ENCODE data around the gene DCAF17. TPM values are rescaled to one million over a fixed set of nuclear protein-coding genes. Genes with fewer than 3 reads are reported as not detected.
A peak's percentile ranks its signal among the peaks of the same experiment; 100 is the strongest.

DCAF17 gene
- total RNA-seq, 4 donors from 2014 or later: 14.2 to 21.4 (median 18.6) TPM

GRCh38 chr2:171513719-171514160, 79.7 kb downstream of the DCAF17 start:
- no peaks in the 10 kb centered on the region for H3K4me1 ChIP-seq
- H3K36me3 ChIP-seq: no peaks in the 10 kb centered on the region
- WGBS, 2 donors (ENCODE audit: low coverage in 1 of 2): 60 to 97% methylated on average over 2 to 3 of the region's 3 CpGs
- no peak overlapping the region for H3K27ac ChIP-seq
- ATAC-seq: no peak
- H3K27me3 ChIP-seq: no peaks in the 10 kb centered on the region
- no peaks in the 10 kb centered on the region for H3K9me3 ChIP-seq
- TF ChIP-seq CTCF (IDR thresholded peaks at IDR 0.05): no peak
- TF ChIP-seq POLR2A (IDR thresholded peaks at IDR 0.05): no peak
- no peak for TF ChIP-seq EP300 (IDR thresholded peaks at IDR 0.05)
- no peak for TF ChIP-seq POLR2AphosphoS5 (IDR thresholded peaks at IDR 0.05)
- no peak overlapping the region for H3K4me3 ChIP-seq

GRCh38 chr2:171514908-171515582, 81.0 kb downstream of the DCAF17 start:
- WGBS, 2 donors (ENCODE audit: low coverage in 1 of 2): 84 to 95% methylated on average over 3 of the region's 3 CpGs
- H3K27ac ChIP-seq: no peak overlapping the region
- TF ChIP-seq EP300 (IDR thresholded peaks at IDR 0.05): no peak
- TF ChIP-seq POLR2A (IDR thresholded peaks at IDR 0.05): no peak
- no peak for TF ChIP-seq CTCF (IDR thresholded peaks at IDR 0.05)
- no peak for TF ChIP-seq POLR2AphosphoS5 (IDR thresholded peaks at IDR 0.05)

GRCh38 chr2:171515672-171516298, 81.8 kb downstream of the DCAF17 start:
- no peak overlapping the region for H3K4me3 ChIP-seq
- ATAC-seq: peak; percentile 40
- 39 to 68% methylated on average over 3 to 5 of the region's 6 CpGs for WGBS, 2 donors (ENCODE audit: low coverage in 1 of 2)
- H3K27me3 ChIP-seq: no peaks in the 10 kb centered on the region
- H3K36me3 ChIP-seq: no peaks in the 10 kb centered on the region
- peak overlapping the region in 1 of 4 donors; percentile 34 for H3K27ac ChIP-seq
- no peaks in the 10 kb centered on the region for H3K9me3 ChIP-seq
- no peaks in the 10 kb centered on the region for H3K4me1 ChIP-seq
- TF ChIP-seq POLR2AphosphoS5 (IDR thresholded peaks at IDR 0.05) (no peak), CTCF (IDR thresholded peaks at IDR 0.05) (no peak), POLR2A (IDR thresholded peaks at IDR 0.05) (no peak), EP300 (IDR thresholded peaks at IDR 0.05) (no peak)

More at GRCh38 chr2:171514908-171515582, 81.0 kb downstream of the DCAF17 start:
- Histone ChIP-seq H3K36me3 (no peaks in the 10 kb centered on the region), H3K4me3 (no peak overlapping the region), H3K27me3 (no peaks in the 10 kb centered on the region), H3K4me1 (no peaks in the 10 kb centered on the region), H3K9me3 (no peaks in the 10 kb centered on the region)
- ATAC-seq: no peak

- 72 to 100% methylated on average over 1 to 4 of the region's 5 CpGs for WGBS, 2 donors (ENCODE audit: low coverage in 1 of 2)
- no peaks in the 10 kb centered on the region for H3K27me3 ChIP-seq
- TF ChIP-seq CTCF (IDR thresholded peaks at IDR 0.05) (no peak), EP300 (IDR thresholded peaks at IDR 0.05) (no peak), POLR2AphosphoS5 (IDR thresholded peaks at IDR 0.05) (no peak), POLR2A (IDR thresholded peaks at IDR 0.05) (no peak)
- no peak overlapping the region for H3K27ac ChIP-seq
- peaks cover 0 to 8% (median 5%) of the 10 kb centered on the region in 3 donors for H3K4me1 ChIP-seq
- no peaks in the 10 kb centered on the region for H3K36me3 ChIP-seq
- peak; percentile 28 for ATAC-seq
- no peaks in the 10 kb centered on the region for H3K9me3 ChIP-seq
- no peak overlapping the region for H3K4me3 ChIP-seq
These were observed 82.8 kb downstream of the DCAF17 start for GRCh38 chr2:171516793-171517192.

- Histone ChIP-seq H3K27ac (no peak overlapping the region), H3K9me3 (no peaks in the 10 kb centered on the region), H3K4me1 (peaks cover 0 to 28% (median 10%) of the 10 kb centered on the region in 3 donors), H3K36me3 (no peaks in the 10 kb centered on the region), H3K27me3 (no peaks in the 10 kb centered on the region), H3K4me3 (no peak overlapping the region)
- ATAC-seq: no peak
- no peak for TF ChIP-seq POLR2AphosphoS5 (IDR thresholded peaks at IDR 0.05)
- no peak for TF ChIP-seq POLR2A (IDR thresholded peaks at IDR 0.05)
- no peak for TF ChIP-seq CTCF (IDR thresholded peaks at IDR 0.05)
- no peak for TF ChIP-seq EP300 (IDR thresholded peaks at IDR 0.05)
- WGBS, 2 donors (ENCODE audit: low coverage in 1 of 2): 76 to 80% methylated on average over 2 to 5 of the region's 5 CpGs
These were observed 86.4 kb downstream of the DCAF17 start for GRCh38 chr2:171520471-171520870.

Measured in gastroesophageal sphincter (tissue), 4 donors.